Kidney glomerular epithelial cell (primary cell): ENCODE measurements around the gene WASHC3.
"Not testable (repeated sequence)": the region's sequence is repeated elsewhere in the genome, so short reads cannot be mapped to it uniquely, and the experiment has no call there.

Experiments
- DNase-seq: peaks from one replicate; lab custom pipeline; 2025; lab: John Stamatoyannopoulos, UW

The WASHC3 gene

GRCh38 chr12:102061560-102062418 lies at the start of gene WASHC3:
Gene WASHC3, minus strand, starts transcription at chr12:102061991. Its CDS starts 29 bp downstream, at chr12:102061962.
- DNase-seq: peak; percentile 91

- DNase-seq: no peak
Observed at GRCh38 chr12:102110782-102111181, 49.0 kb upstream of the WASHC3 start.

- no peak for DNase-seq
Observed at GRCh38 chr12:102107970-102108369, 46.2 kb upstream of the WASHC3 start.

DNA sequence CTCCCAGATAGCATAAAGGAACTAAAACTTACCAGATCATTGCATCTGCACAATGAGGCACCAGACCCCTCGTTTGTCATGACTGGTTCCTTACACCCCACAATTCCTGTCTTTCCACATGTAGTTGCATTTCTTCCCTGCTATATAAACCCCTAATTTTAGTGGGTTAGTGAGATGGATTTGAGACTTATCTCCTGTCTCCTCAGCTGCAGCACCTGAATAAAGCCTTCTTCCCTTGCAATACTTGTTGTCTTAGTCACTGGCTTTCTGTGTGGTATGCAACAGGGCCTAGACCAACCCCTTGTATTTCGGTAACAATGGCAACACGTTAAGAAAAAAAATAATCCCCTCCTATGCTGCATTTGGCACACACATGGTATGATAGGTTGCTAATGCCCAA lies 45.1 kb upstream of the WASHC3 start:
- no peak for DNase-seq

GRCh38 chr12:102096855-102097254 lies 35.1 kb upstream of the WASHC3 start:
- DNase-seq: no peak

DNA sequence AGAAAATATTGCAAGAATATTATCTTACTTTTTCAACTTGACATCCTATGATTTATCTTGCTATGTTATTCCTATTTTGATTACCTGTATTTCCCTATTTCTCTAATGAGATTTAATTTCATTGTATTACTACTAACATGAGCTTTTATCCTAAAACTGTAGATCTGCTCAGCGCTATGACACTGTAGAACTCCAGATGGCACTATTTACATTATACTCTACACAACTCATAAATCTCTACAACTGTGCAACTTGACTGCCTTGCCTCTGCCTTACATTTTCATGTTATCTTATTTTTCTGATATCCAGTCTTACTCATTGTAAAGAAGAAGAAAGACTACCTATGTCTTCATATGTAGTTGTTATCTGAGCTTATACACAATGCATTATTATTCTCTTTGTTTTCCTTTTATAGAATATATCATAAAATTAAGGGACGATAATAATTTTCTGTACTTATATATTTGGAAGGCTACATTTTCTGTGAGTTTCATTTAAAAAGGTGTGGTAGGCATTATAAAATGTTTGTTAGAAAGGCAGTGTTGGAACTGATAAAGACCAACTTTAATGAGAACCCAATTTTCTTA lies 34.0 kb upstream of the WASHC3 start:
- peak; percentile 1 for DNase-seq

DNA sequence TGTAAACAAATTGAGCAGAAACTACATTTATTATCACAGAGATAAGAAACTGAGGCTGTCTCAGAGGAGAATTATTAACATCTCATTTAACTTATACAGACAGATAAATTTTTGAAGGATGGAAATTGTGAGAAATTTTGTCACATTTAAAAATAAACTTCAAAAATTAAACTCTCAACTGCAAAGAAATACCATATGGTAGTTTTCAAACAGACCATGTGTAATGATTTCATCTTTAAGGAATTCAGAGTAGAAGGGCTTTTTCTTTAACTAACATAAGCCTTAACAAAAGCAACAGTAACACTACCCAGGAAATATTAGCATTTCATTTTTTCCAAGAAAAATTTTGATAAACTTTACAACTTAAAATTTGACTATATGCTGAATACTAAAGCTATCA lies 31.5 kb upstream of the WASHC3 start:
- DNase-seq: peak; percentile 2

GRCh38 chr12:102089228-102089835 lies 27.5 kb upstream of the WASHC3 start:
- DNase-seq: not testable (repeated sequence)

DNA sequence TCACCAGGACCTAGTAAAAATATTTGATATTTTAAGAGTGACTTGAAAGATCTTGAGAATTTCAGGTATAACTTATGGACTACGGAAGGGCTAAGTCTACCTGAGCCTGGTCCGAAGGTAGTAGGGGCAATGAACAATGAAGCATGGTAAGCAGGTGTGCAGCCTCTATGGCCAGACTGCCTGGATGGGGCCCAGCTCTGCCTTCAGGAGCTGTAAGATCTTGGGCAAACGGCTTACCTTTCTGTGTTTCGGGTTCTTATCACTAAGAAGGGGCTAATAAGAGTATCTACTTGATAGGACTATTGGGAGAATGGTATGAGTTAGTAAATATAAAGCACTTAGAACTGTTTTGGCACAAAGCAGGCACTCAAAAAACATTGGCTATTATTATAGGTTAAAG lies 19.1 kb upstream of the WASHC3 start:
- DNase-seq: no peak

DNA sequence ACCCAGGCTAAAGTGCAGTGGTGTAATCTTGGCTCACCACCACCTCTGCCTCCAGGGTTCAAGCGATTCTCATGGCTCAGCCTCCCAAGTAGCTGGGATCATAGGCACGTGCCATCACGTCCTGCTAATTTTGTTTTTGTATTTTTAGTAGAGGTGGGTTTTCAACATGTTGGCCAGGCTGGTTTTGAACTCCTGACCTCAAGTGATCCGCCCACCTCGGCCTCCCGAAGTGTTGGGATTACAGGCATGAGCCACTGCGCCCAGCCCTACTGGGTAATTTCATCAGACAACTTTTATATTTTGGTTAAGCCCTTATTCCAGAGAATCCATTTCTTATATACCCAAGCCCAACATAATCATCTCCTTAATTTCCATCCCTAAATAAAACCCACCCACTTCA lies 10.3 kb upstream of the WASHC3 start:
- not testable (repeated sequence) for DNase-seq

DNA sequence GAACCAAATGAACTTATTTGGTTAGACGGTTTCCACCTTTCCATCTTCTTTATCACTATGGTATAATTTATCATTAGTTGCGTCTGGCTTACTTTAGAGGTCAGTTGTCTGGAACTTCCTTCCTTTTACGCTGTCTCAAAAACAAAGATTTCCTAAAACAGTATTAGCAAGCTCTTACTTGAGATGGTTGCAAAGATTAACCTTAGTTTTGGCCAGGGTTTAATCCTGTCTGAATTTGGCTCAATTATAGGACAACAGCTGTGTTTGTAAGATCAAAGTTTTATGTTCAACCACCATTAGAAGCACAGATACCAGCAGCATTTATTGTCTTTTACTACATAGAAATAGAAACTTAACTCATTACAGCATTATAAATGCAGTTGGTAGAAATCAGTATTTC lies 7.9 kb upstream of the WASHC3 start:
- no peak for DNase-seq

DNA sequence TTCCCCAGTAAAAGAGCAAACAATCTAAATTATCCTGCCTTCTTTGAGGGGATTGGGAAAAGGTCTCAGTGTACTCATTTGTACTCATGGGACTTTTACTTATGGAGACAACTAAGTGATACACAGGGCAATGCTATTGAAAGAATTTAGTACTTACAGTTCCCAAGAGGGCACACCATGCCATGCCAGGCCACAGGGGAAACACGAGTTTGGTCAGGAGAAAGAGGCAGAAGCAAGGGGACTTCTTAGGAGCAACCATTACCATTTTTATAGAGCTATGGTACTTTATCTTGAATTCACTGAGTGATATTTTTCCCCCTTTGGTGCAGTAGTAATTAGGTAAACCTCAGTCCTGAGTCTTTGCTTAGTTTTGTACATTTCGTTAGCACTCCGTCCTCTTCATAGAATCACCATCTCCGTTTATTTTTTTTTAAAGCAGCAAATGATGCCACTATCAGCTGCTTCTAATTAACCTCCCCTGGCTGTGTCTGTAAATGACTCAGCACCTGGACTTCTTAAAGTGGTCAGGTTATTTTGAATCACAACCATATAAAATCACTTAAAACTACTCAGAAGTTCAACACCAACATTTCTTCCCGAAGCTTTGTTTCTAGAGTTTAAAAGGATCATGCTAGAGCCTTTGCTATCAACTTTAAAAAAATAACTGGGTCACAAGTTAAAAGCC lies 5.9 kb upstream of the WASHC3 start:
- DNase-seq: no peak

GRCh38 chr12:102064476-102064875 lies 2.7 kb upstream of the WASHC3 start:
- no peak for DNase-seq

GRCh38 chr12:102063069-102063468 lies 1.3 kb upstream of the WASHC3 start:
- DNase-seq: no peak

DNA sequence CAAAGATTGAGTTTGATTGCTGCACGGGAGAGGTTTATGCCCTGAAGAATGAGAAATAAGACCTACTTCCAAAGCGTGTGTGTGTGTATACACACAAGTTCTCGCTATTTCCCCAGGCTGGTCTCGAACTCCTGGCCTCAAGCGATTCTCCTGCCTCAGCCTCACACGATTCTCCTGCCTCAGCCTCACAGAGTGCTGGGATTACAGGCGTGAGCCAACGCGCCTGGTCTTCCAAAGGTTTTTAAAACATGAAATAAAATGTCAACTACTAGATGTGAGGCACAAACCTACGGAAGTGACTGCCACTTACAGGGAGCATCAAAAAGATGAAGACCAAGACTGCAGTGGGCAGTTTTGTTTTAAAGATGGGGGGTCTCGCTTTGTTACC lies 622 bp upstream of the WASHC3 start:
- no peak for DNase-seq

GRCh38 chr12:102061096-102061559 lies 663 bp downstream of the WASHC3 start:
- DNase-seq: peak; percentile 15

DNA sequence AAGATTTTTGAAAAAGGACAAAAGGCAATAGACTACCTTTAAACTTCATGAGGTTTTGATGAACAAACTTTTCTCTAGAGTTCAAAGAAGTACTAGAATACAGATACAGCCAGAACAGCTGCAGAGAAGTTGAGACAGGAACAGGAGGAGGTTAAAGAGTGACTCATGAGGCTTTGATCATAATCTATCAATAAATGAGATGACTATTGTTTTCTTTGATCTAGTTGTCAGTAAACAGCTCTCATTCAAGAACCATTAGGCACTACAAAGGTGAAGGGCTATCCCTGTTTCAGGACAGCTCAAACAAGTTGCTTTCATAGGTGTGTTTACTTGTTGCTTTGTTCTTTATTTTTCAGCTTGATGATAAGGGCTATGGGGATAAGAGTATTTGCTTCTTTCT lies 2.4 kb downstream of the WASHC3 start:
- DNase-seq: no peak

GRCh38 chr12:102054345-102054744 lies 7.4 kb downstream of the WASHC3 start:
- DNase-seq: no peak

DNA sequence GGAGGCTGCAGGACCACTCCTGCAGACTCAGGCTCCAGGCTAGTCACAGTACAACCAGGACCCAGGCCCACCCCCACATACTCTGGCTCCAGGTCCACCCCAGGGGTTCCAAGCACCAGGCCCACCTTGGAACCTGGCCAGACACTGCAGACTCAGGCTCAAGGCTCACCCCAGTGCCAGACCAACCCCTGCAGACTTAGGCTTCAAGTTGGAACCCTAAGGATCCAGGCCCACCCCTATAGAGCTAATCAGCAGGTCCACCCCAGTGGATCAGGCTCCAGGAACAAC lies 8.8 kb downstream of the WASHC3 start:
- no peak for DNase-seq

GRCh38 chr12:102052192-102053061 lies 9.4 kb downstream of the WASHC3 start:
- DNase-seq: no peak

GRCh38 chr12:102051431-102051965 lies 10.3 kb downstream of the WASHC3 start:
- DNase-seq: no peak
